Esophagus squamous epithelium (tissue), 4 donors: ENCODE measurements around the gene HNRNPAB.

Experiments
- CTCF ChIP-seq, 6 experiments: fragments of 450-650 bp in 4 of 6; fragments of 200-600 bp in 2 of 6; sonication (generic) in 2 of 6; IDR thresholded peaks; one replicate each; pipeline ENCODE4 v1.5.1; 2016 to 2019; ENCODE audit warnings: antibody characterized with exemption in 6 of 6, mild to moderate bottlenecking in 4 of 6, moderate library complexity in 4 of 6
- POLR2A ChIP-seq, 4 donors: fragments of 450-650 bp; IDR thresholded peaks; one replicate each; pipeline ENCODE4 v1.6.1; 2017; ENCODE audit warnings: antibody characterized with exemption in 4 of 4, mild to moderate bottlenecking in 4 of 4, moderate library complexity in 3 of 4

DNA sequence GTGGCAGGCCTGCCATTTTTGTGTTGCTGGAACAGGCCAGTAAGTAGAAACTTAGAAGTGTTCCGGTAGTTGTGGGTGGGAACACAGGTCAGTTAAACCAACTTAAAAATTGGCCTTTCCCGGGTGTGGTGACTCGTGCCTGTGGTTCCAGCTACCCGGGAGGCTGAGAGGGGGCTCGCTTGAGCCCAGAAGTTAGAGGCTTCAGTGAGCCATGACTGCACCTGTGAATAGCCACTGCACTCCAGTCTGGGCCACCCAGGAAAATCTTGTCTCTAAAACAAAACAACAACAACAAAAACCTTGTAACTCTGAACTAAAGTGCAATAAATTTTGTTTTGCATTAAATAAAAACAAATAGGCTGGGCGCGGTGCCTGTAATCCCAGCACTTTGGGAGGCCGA lies 49.3 kb upstream of the HNRNPAB start:
- TF ChIP-seq CTCF (IDR thresholded peaks at IDR 0.05) = no peak
- no peak for TF ChIP-seq POLR2A (IDR thresholded peaks at IDR 0.05)
